ENCODE results near the gene MAP3K13. TPM values are rescaled to one million over a fixed set of nuclear protein-coding genes. Genes with fewer than 3 reads are reported as not detected.

The MAP3K13 gene
- total RNA-seq, 1 experiment from 2014 or later: 10.6 TPM

DNA sequence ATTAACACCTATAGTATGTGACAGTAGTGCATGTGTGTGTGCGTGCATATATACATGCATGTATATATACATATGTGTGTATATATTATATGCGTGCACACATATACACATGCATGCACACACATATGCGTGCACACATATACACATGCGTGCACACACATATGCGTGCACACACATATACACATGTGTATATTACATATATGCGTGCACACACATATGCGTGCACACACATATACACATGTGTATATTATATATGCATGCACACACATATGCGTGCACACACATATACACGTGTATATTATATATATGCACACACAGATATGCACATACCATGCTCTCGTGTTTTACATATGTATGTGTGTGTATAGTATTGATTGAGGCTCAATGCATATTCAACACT lies 42.0 kb upstream of the MAP3K13 start:
- Mint-ChIP-seq H3K36me3 (ENCODE audit: insufficient read depth in 1 of 3, low read depth in 3 of 3) (no peaks in the 10 kb centered on the region), H3K4me3 (no peak overlapping the region), H3K27me3 (ENCODE audit: low read depth) (peaks cover 4% of the 10 kb centered on the region; the same call in 1 of the 2 replicates)

More for the DNA sequence above, 42.0 kb upstream of the MAP3K13 start:
- Histone ChIP-seq H3K14ac (ENCODE audit: insufficient read depth, low read length) (no peak overlapping the region), H3K56ac (ENCODE audit: insufficient read length, low read depth, low read length) (no peak overlapping the region), H3K23me2 (ENCODE audit: insufficient read length, low read depth, low read length, poor library complexity, severe bottlenecking) (no peaks in the 10 kb centered on the region), H4K8ac (replicated peaks; ENCODE audit: insufficient read length, low read depth, low read length) (no peak overlapping the region), H2AK5ac (ENCODE audit: insufficient read length, low read length) (no peak overlapping the region), H4K91ac (ENCODE audit: insufficient read length, low read depth, low read length) (no peak overlapping the region), H3K4ac (ENCODE audit: low read depth, low read length) (no peak overlapping the region), H2BK15ac (ENCODE audit: low read depth, low read length) (no peak overlapping the region), H4K20me1 (ENCODE audit: control insufficient read depth, insufficient read depth, insufficient read length) (no peaks in the 10 kb centered on the region), H3K4me2 (ENCODE audit: insufficient read depth, insufficient read length, low read length) (no peak overlapping the region), H3K23ac (ENCODE audit: insufficient read length, low read depth, low read length) (no peak overlapping the region), H2AFZ (ENCODE audit: low read length) (no peak overlapping the region), H3K79me1 (ENCODE audit: insufficient read depth, low read depth, low read length, poor library complexity, severe bottlenecking) (no peaks in the 10 kb centered on the region), H3K27ac (ENCODE audit: insufficient read length, low read depth, low read length) (no peak overlapping the region), H2BK20ac (ENCODE audit: low read depth, low read length, poor library complexity, severe bottlenecking) (no peak overlapping the region), H3K18ac (ENCODE audit: insufficient read length, low read depth, low read length) (no peak overlapping the region), H3K9ac (ENCODE audit: extremely low read depth, insufficient read length, low read length) (no peak overlapping the region), H2BK5ac (ENCODE audit: insufficient read length, low read length) (no peak overlapping the region), H3K79me2 (ENCODE audit: insufficient read depth, low read length) (no peaks in the 10 kb centered on the region), H3K27me3 (ENCODE audit: insufficient read depth, low read length) (no peaks in the 10 kb centered on the region), H4K5ac (ENCODE audit: insufficient read length, low read depth, low read length) (no peak overlapping the region), H2BK12ac (ENCODE audit: insufficient read length, low read depth, low read length) (no peak overlapping the region), H2BK120ac (ENCODE audit: low read depth, low read length, poor library complexity, severe bottlenecking) (no peak overlapping the region), H3K4me1 (ENCODE audit: insufficient read depth, low read length) (no peaks in the 10 kb centered on the region), H3K9me3 (ENCODE audit: control insufficient read depth, low read depth, low read length) (no peaks in the 10 kb centered on the region), H3T11ph (ENCODE audit: low read length) (no peak overlapping the region)
- Mint-ChIP-seq H3K27ac (no peak overlapping the region), H3K9me3 (no peaks in the 10 kb centered on the region), H3K4me1 (no peaks in the 10 kb centered on the region)
- no CpG with 5 or more reads among the region's 10 CpGs for WGBS (ENCODE audit: extremely low coverage, insufficient read length, low lambda C conversion rate)
- TF ChIP-seq, protein P1, sequence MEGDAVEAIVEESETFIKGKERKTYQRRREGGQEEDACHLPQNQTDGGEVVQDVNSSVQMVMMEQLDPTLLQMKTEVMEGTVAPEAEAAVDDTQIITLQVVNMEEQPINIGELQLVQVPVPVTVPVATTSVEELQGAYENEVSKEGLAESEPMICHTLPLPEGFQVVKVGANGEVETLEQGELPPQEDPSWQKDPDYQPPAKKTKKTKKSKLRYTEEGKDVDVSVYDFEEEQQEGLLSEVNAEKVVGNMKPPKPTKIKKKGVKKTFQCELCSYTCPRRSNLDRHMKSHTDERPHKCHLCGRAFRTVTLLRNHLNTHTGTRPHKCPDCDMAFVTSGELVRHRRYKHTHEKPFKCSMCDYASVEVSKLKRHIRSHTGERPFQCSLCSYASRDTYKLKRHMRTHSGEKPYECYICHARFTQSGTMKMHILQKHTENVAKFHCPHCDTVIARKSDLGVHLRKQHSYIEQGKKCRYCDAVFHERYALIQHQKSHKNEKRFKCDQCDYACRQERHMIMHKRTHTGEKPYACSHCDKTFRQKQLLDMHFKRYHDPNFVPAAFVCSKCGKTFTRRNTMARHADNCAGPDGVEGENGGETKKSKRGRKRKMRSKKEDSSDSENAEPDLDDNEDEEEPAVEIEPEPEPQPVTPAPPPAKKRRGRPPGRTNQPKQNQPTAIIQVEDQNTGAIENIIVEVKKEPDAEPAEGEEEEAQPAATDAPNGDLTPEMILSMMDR (conservative IDR thresholded peaks at IDR 0.05): no peak
- DNase-seq: no peak

All from H9 (cell line).